Mammary epithelial cell (primary cell): ENCODE data around the gene NOXRED1.

Source experiments
- EZH2 ChIP-seq: IDR thresholded peaks from 2 replicates; pipeline ENCODE4 v1.6.1; 2012; ENCODE audit warnings: low read length, inconsistent platforms, borderline replicate concordance
- TF ChIP-seq, protein P1 (sequence below), 2 donors: IDR thresholded peaks in 1 of 2; conservative IDR thresholded peaks in 1 of 2; 2 replicates each; pipeline ENCODE4 v1.5.1; 2011 to 2012; ENCODE audit warnings: inconsistent platforms in 2 of 2, low read length in 2 of 2, mild to moderate bottlenecking in 2 of 2, control low read depth in 1 of 2, low read depth in 1 of 2; ENCODE audit not compliant: insufficient read depth in 1 of 2; ENCODE audit errors: extremely low read depth in 1 of 2

DNA sequence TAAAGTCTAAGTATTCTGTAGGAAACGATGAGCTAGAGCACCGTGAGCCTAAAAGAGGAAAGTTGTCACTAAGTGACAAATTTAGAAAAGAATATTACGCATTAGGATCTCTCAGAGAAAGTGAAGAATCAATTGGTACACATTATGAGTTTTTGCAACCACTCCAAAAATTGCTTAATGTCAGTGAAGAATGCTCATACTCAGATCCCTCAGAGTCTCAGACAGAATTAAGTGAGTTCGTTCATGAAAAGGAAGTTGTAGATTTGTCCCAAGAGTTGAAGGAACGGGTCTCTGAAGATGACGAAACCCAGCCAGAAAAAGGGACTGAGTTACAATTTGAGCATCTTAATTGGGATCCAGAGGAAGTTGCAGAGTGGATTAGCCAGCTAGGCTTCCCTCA, 44.6 kb downstream of the NOXRED1 start:
- TF ChIP-seq, protein P1, sequence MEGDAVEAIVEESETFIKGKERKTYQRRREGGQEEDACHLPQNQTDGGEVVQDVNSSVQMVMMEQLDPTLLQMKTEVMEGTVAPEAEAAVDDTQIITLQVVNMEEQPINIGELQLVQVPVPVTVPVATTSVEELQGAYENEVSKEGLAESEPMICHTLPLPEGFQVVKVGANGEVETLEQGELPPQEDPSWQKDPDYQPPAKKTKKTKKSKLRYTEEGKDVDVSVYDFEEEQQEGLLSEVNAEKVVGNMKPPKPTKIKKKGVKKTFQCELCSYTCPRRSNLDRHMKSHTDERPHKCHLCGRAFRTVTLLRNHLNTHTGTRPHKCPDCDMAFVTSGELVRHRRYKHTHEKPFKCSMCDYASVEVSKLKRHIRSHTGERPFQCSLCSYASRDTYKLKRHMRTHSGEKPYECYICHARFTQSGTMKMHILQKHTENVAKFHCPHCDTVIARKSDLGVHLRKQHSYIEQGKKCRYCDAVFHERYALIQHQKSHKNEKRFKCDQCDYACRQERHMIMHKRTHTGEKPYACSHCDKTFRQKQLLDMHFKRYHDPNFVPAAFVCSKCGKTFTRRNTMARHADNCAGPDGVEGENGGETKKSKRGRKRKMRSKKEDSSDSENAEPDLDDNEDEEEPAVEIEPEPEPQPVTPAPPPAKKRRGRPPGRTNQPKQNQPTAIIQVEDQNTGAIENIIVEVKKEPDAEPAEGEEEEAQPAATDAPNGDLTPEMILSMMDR (conservative IDR thresholded peaks at IDR 0.05 in 1 of 2, IDR thresholded peaks at IDR 0.05 in 1 of 2; ENCODE audit: extremely low read depth in 1 of 2, insufficient read depth in 1 of 2, low read depth in 1 of 2, low read length in 2 of 2): no peak
- no peak for TF ChIP-seq EZH2
